Keratinocyte (primary cell): ENCODE results near the gene IER3. TPM values are rescaled to one million over a fixed set of nuclear protein-coding genes. Genes with fewer than 3 reads are reported as not detected.

Source experiments
- DNase-seq: peaks from one replicate; pipeline ENCODE4 v3.0.0-alpha.2; 2011; ENCODE audit warnings: low read depth, missing footprints, low spot score
- FAIRE-seq: peaks from 2 replicates; lab custom pipeline; 2011; peaks lifted over from hg19 to GRCh38; lab: Jason Lieb, UNC
- H2AFZ ChIP-seq: 2 replicates; pipeline ENCODE4 v1.6.0; 2012; ENCODE audit warnings: low read length, control low read depth, inconsistent platforms; ENCODE audit not compliant: control insufficient read depth
- H3K27ac ChIP-seq: 2 replicates; pipeline ENCODE4 v1.5.1; 2011; ENCODE audit warnings: low read length; ENCODE audit not compliant: control insufficient read depth, insufficient read depth
- H3K27me3 ChIP-seq: 3 replicates; pipeline ENCODE4 v1.6.0; 2011; ENCODE audit warnings: low read length; ENCODE audit not compliant: control insufficient read depth, insufficient read depth; ENCODE audit errors: extremely low read depth
- H3K36me3 ChIP-seq, 2 experiments: 2 replicates in 1 of 2; 3 replicates in 1 of 2; pipeline ENCODE4 v1.5.1; 2011; ENCODE audit warnings: low read length in 2 of 2, mild to moderate bottlenecking in 1 of 2; ENCODE audit not compliant: control insufficient read depth in 2 of 2, insufficient read depth in 2 of 2; ENCODE audit errors: extremely low read depth in 1 of 2
- H3K4me1 ChIP-seq: 3 replicates; pipeline ENCODE4 v1.5.1; 2011; ENCODE audit warnings: low read length; ENCODE audit not compliant: control insufficient read depth, insufficient read depth; ENCODE audit errors: extremely low read depth
- H3K4me2 ChIP-seq: 3 replicates; pipeline ENCODE4 v1.6.0; 2011; ENCODE audit warnings: low read depth, low read length; ENCODE audit not compliant: control insufficient read depth, insufficient read depth; ENCODE audit errors: extremely low read depth
- H3K4me3 ChIP-seq, 3 experiments: fragments of 200-600 bp in 1 of 3; sonication (generic) in 1 of 3; 2 replicates in 2 of 3; 3 replicates in 1 of 3; pipeline ENCODE4 v1.5.1; 2011 to 2016; ENCODE audit warnings: low read length in 3 of 3, mild to moderate bottlenecking in 3 of 3, control low read depth in 2 of 3, inconsistent platforms in 1 of 3, low read depth in 1 of 3, mixed read lengths in 1 of 3, mixed run types in 1 of 3, moderate library complexity in 1 of 3; ENCODE audit not compliant: control insufficient read depth in 2 of 3, insufficient read depth in 2 of 3; ENCODE audit errors: extremely low read depth in 1 of 3
- H3K79me2 ChIP-seq: 2 replicates; pipeline ENCODE4 v1.6.0; 2012; ENCODE audit warnings: low read length; ENCODE audit not compliant: control insufficient read depth, insufficient read depth
- H3K9ac ChIP-seq: 3 replicates; pipeline ENCODE4 v1.6.0; 2011; ENCODE audit warnings: low read length; ENCODE audit not compliant: control insufficient read depth, insufficient read depth; ENCODE audit errors: extremely low read depth
- H3K9me1 ChIP-seq: 3 replicates; pipeline ENCODE4 v1.6.0; 2011; ENCODE audit warnings: low read length; ENCODE audit not compliant: control insufficient read depth, insufficient read depth; ENCODE audit errors: extremely low read depth
- H3K9me3 ChIP-seq: 2 replicates; pipeline ENCODE4 v1.5.1; 2012; ENCODE audit warnings: low read depth, low read length; ENCODE audit not compliant: control insufficient read depth
- H4K20me1 ChIP-seq: 3 replicates; pipeline ENCODE4 v1.6.0; 2011; ENCODE audit warnings: low read length; ENCODE audit not compliant: control insufficient read depth, insufficient read depth; ENCODE audit errors: extremely low read depth
- CTCF ChIP-seq, 3 experiments: IDR thresholded peaks in 1 of 3; conservative IDR thresholded peaks in 1 of 3; optimal IDR thresholded peaks in 1 of 3; 2 replicates in 2 of 3; 3 replicates in 1 of 3; pipeline versions ENCODE3 to v1.5.1; 2011; ENCODE audit warnings: low read length in 3 of 3, mild to moderate bottlenecking in 3 of 3, moderate library complexity in 2 of 3, control low read depth in 1 of 3, inconsistent platforms in 1 of 3; ENCODE audit not compliant: insufficient read depth in 2 of 3; ENCODE audit errors: extremely low read depth in 1 of 3
- EZH2 ChIP-seq: IDR thresholded peaks from one replicate; pipeline ENCODE4 v1.6.1; 2012; ENCODE audit warnings: inconsistent platforms, mild to moderate bottlenecking, low read length, moderate library complexity
- dilution Hi-C: fragments of 300-500 bp; cut with MboI; formaldehyde crosslinking; loops from one replicate; pipeline ENCODE4 v1.7.0; 2020; ENCODE audit warnings: low sequenced_read_pairs; ENCODE audit not compliant: extremely low pct_ligation_motif_present
- polyA plus RNA-seq, 5 experiments: library from polyadenylated mRNA; depleted of rRNA in 3 of 5; stranded (reverse) in 3 of 5; stranded (forward) in 1 of 5; unstranded in 1 of 5; fragments of >200 nt; gene quantifications; 1 replicate in 1 of 5; 2 replicates in 3 of 5; 3 replicates in 1 of 5; pipeline versions ENCODE4 v1.2.1 to v1.2.3, GENCODE V29; 2011 to 2012; ENCODE audit warnings: missing spikeins in 2 of 5, low read depth in 1 of 5, low replicate concordance in 1 of 5

IER3 gene
- polyA plus RNA-seq, 1 donor (not counting 4 experiments of a cell fraction or from before 2014, with no cell fraction given), result 277 TPM

- H3K27ac ChIP-seq, result peak overlapping the region; percentile 98
- TF ChIP-seq CTCF (optimal IDR thresholded peaks at IDR 0.05 in 1 of 3, IDR thresholded peaks at IDR 0.05 in 1 of 3, conservative IDR thresholded peaks at IDR 0.05 in 1 of 3; ENCODE audit: extremely low read depth in 1 of 3, insufficient read depth in 2 of 3, low read length in 3 of 3) (no peak), EZH2 (no peak)
- no peaks in the 10 kb centered on the region for H3K36me3 ChIP-seq
- FAIRE-seq (no peak), DNase-seq (no peak)
- peaks cover 78% of the 10 kb centered on the region for H3K4me1 ChIP-seq
- no peaks in the 10 kb centered on the region for H3K79me2 ChIP-seq
- H3K9me3 ChIP-seq, result no peaks in the 10 kb centered on the region
- dilution Hi-C loops, result no loop called here
- H3K4me2 ChIP-seq, result peak overlapping the region; percentile 79
- H2AFZ ChIP-seq, result no peak overlapping the region
- no peaks in the 10 kb centered on the region for H4K20me1 ChIP-seq
- no peaks in the 10 kb centered on the region for H3K9me1 ChIP-seq
- peak overlapping the region; percentile 84 for H3K9ac ChIP-seq
- H3K27me3 ChIP-seq, result no peaks in the 10 kb centered on the region
- H3K4me3 ChIP-seq, result no peak overlapping the region
Observed at GRCh38 chr6:30750379-30750668, 6.0 kb upstream of the IER3 start.

- Histone ChIP-seq H2AFZ (no peak overlapping the region), H3K9ac (peak overlapping the region; percentile 84), H3K9me1 (no peaks in the 10 kb centered on the region), H3K79me2 (no peaks in the 10 kb centered on the region), H3K36me3 (no peaks in the 10 kb centered on the region), H3K27ac (peak overlapping the region; percentile 98), H3K9me3 (no peaks in the 10 kb centered on the region), H3K4me1 (peaks cover 78% of the 10 kb centered on the region), H3K4me2 (peak overlapping the region; percentile 79), H3K27me3 (no peaks in the 10 kb centered on the region), H4K20me1 (no peaks in the 10 kb centered on the region), H3K4me3 (peak overlapping the region in 2 of 3 experiments; percentile 11 to 41)
- no peak for TF ChIP-seq EZH2
- TF ChIP-seq CTCF (optimal IDR thresholded peaks at IDR 0.05 in 1 of 3, IDR thresholded peaks at IDR 0.05 in 1 of 3, conservative IDR thresholded peaks at IDR 0.05 in 1 of 3; ENCODE audit: extremely low read depth in 1 of 3, insufficient read depth in 2 of 3, low read length in 3 of 3), result peak in 1 of 3 experiments; percentile 0
- FAIRE-seq (peak; percentile 49), DNase-seq (peak; percentile 86)
- dilution Hi-C loops, result no loop called here
Observed at GRCh38 chr6:30749554-30750378, 5.4 kb upstream of the IER3 start.
